Esophagus muscularis mucosa (tissue), 4 donors: ENCODE measurements around the gene ACP3. TPM values are rescaled to one million over a fixed set of nuclear protein-coding genes. Genes with fewer than 3 reads are reported as not detected.

Experiments used
- DNase-seq: peaks from one replicate; pipeline ENCODE4 v3.0.0-alpha.2; 2017; ENCODE audit errors: extremely low spot score
- H3K27ac ChIP-seq, 4 donors: fragments of 200-600 bp; sonication (generic); replicated peaks in 1 of 4; 1 replicate in 3 of 4; 2 replicates in 1 of 4; pipeline ENCODE4 v1.5.1; 2016 to 2019; ENCODE audit warnings: mild to moderate bottlenecking in 1 of 4
- H3K27me3 ChIP-seq, 4 donors: fragments of 200-600 bp; sonication (generic); one replicate each; pipeline versions ENCODE4 v1.5.1 to v1.6.0; 2016 to 2019
- H3K36me3 ChIP-seq, 4 donors: fragments of 200-600 bp; sonication (generic); one replicate each; pipeline ENCODE4 v1.5.1; 2016 to 2019
- H3K4me1 ChIP-seq, 4 donors: fragments of 200-600 bp; sonication (generic); one replicate each; pipeline ENCODE4 v1.5.1; 2016 to 2019
- H3K4me3 ChIP-seq, 4 donors: fragments of 200-600 bp; sonication (generic); 1 replicate in 2 of 4; 2 replicates in 2 of 4; pipeline ENCODE4 v1.5.1; 2016 to 2019; ENCODE audit warnings: mild to moderate bottlenecking in 4 of 4, moderate library complexity in 1 of 4
- H3K9me3 ChIP-seq, 4 donors: fragments of 200-600 bp; sonication (generic); 1 replicate in 3 of 4; 2 replicates in 1 of 4; pipeline ENCODE4 v1.5.1; 2016 to 2019
- CTCF ChIP-seq, 3 experiments: fragments of 200-600 bp in 2 of 3; fragments of 450-650 bp in 1 of 3; sonication (generic) in 2 of 3; IDR thresholded peaks; one replicate each; pipeline ENCODE4 v1.5.1; 2017 to 2019; ENCODE audit warnings: antibody characterized with exemption in 3 of 3, mild to moderate bottlenecking in 2 of 3, moderate library complexity in 1 of 3
- EP300 ChIP-seq: sonication (generic); formaldehyde crosslinking; IDR thresholded peaks from one replicate; pipeline ENCODE4 v1.6.1; 2017; ENCODE audit warnings: antibody characterized with exemption
- POLR2A ChIP-seq: fragments of 450-650 bp; IDR thresholded peaks from one replicate; pipeline ENCODE4 v1.6.1; 2017; ENCODE audit warnings: antibody characterized with exemption, moderate library complexity, mild to moderate bottlenecking, low read depth
- POLR2AphosphoS5 ChIP-seq, 2 donors: sonication (generic); formaldehyde crosslinking; IDR thresholded peaks; one replicate each; pipeline ENCODE4 v1.6.1; 2017; ENCODE audit warnings: antibody characterized with exemption in 2 of 2
- WGBS: methylation state at CpG from one replicate; pipeline ENCODE4 v1.1.5; 2018; 5-methylcytosine and 5-hydroxymethylcytosine counted together
- intact Hi-C: fragments of 100-400 bp; cut with DNase I; formaldehyde crosslinking; loops from one replicate; pipeline ENCODE4 v1.15.1; 2023
- total RNA-seq, 4 donors: library from RNA; depleted of rRNA; stranded (reverse); fragments of >200 nt; gene quantifications; one replicate each; pipeline versions ENCODE4 v1.1.0 to v1.2.1, GENCODE V29; 2016

Gene ACP3
- total RNA-seq, 4 donors from 2014 or later = 0.58 to 2.8 (median 1.9) TPM

DNA sequence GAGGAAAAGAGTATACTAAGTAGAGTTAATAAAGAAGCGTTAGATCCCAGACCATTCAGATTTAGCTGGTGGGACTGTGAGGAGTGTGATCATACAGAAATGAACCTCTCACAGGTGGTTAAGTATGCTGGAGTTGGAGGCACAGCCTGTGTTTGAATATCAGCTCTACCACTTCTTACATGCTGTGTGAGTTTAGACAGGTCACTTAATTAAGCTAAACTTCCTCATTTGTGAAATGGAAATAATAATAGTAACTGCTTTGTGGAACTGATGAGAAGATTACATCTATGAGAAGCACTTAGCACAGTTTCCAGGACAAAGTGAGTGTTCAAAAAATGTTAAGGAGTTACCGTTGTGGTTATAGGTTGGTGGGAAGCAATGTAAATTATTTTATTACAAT, 8.4 kb downstream of the ACP3 start:
- TF ChIP-seq POLR2A = no peak
- no peak for TF ChIP-seq EP300
- no peak for TF ChIP-seq CTCF (IDR thresholded peaks at IDR 0.05)
- TF ChIP-seq POLR2AphosphoS5 (IDR thresholded peaks at IDR 0.05) = no peak
- 74% methylated on average over 2 of the region's 2 CpGs for WGBS
- Histone ChIP-seq H3K4me1 (no peaks in the 10 kb centered on the region), H3K36me3 (no peaks in the 10 kb centered on the region), H3K4me3 (no peak overlapping the region), H3K27me3 (no peaks in the 10 kb centered on the region), H3K27ac (no peak overlapping the region), H3K9me3 (no peaks in the 10 kb centered on the region)
- intact Hi-C loops = no loop called here
- no peak for DNase-seq

- WGBS = 78% methylated on average over 2 of the region's 2 CpGs
- H3K27ac ChIP-seq = no peak overlapping the region
- H3K36me3 ChIP-seq = no peaks in the 10 kb centered on the region
- H3K4me1 ChIP-seq = no peaks in the 10 kb centered on the region
- H3K27me3 ChIP-seq = no peaks in the 10 kb centered on the region
- H3K9me3 ChIP-seq = no peaks in the 10 kb centered on the region
- H3K4me3 ChIP-seq = no peak overlapping the region
- intact Hi-C loops = no loop called here
- no peak for DNase-seq
- TF ChIP-seq CTCF (IDR thresholded peaks at IDR 0.05) (no peak), POLR2A (no peak), POLR2AphosphoS5 (IDR thresholded peaks at IDR 0.05) (no peak), EP300 (no peak)
These were observed 9.0 kb downstream of the ACP3 start for GRCh38 chr3:132326251-132326650.

GRCh38 chr3:132332082-132332481, 14.9 kb downstream of the ACP3 start:
- Histone ChIP-seq H3K27me3 (no peaks in the 10 kb centered on the region), H3K27ac (no peak overlapping the region), H3K36me3 (no peaks in the 10 kb centered on the region), H3K4me1 (no peaks in the 10 kb centered on the region), H3K9me3 (no peaks in the 10 kb centered on the region), H3K4me3 (no peak overlapping the region)
- intact Hi-C loops = no loop called here
- WGBS = 41% methylated on average over 6 of the region's 6 CpGs
- TF ChIP-seq EP300 = no peak
- TF ChIP-seq CTCF (IDR thresholded peaks at IDR 0.05) = no peak
- TF ChIP-seq POLR2A = no peak
- no peak for TF ChIP-seq POLR2AphosphoS5 (IDR thresholded peaks at IDR 0.05)
- no peak for DNase-seq

DNA sequence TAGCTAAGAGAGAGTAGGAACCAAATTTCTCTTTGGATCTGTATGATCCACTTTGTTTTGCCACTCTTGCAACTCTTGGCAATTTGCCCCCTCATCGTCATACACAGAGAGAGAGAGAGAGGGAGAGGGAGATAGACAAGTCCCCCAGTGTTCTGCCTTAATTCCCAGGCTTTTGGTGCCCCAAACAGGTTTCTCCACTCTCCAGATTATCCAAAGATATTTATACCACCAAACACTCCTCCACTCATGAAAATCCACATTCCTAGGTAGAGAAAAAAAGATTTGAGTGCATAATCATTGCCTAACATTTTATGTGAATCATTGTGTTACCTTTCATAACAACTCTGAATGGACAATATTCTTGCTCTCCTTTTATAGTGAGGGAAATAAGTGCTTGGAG, 15.3 kb downstream of the ACP3 start:
- H3K4me1 ChIP-seq = no peaks in the 10 kb centered on the region
- no peak overlapping the region for H3K27ac ChIP-seq
- no peaks in the 10 kb centered on the region for H3K9me3 ChIP-seq
- no peak for TF ChIP-seq EP300
- TF ChIP-seq POLR2A = no peak
- TF ChIP-seq CTCF (IDR thresholded peaks at IDR 0.05) = no peak
- TF ChIP-seq POLR2AphosphoS5 (IDR thresholded peaks at IDR 0.05) = no peak
- H3K27me3 ChIP-seq = no peaks in the 10 kb centered on the region
- 33% methylated on average over 1 of the region's 1 CpG for WGBS
- intact Hi-C loops = no loop called here
- H3K4me3 ChIP-seq = no peak overlapping the region
- no peaks in the 10 kb centered on the region for H3K36me3 ChIP-seq
- DNase-seq = no peak

- intact Hi-C loops = loop anchor here (5.0 kb wide), 1 partner anchor 89 kb away; no protein-coding TSS in a partner anchor
- no peaks in the 10 kb centered on the region for H3K36me3 ChIP-seq
- H3K9me3 ChIP-seq = no peaks in the 10 kb centered on the region
- no peak overlapping the region for H3K27ac ChIP-seq
- H3K4me3 ChIP-seq = no peak overlapping the region
- H3K27me3 ChIP-seq = no peaks in the 10 kb centered on the region
- no peak for TF ChIP-seq EP300
- TF ChIP-seq POLR2AphosphoS5 (IDR thresholded peaks at IDR 0.05) = no peak
- no peak for TF ChIP-seq POLR2A
- TF ChIP-seq CTCF (IDR thresholded peaks at IDR 0.05) = no peak
- no peak for DNase-seq
- WGBS = 91% methylated on average over 2 of the region's 2 CpGs
- H3K4me1 ChIP-seq = peaks cover 0 to 6% (median 0%) of the 10 kb centered on the region in 4 donors
These were observed 24.5 kb downstream of the ACP3 start for GRCh38 chr3:132341746-132342145.
